ENCODE measurements around the gene UBE2Z.

Gene UBE2Z

GRCh38 chr17:48960834-48961515 lies 52.8 kb downstream of the UBE2Z start:
- DNase-seq, result no peak

DNA sequence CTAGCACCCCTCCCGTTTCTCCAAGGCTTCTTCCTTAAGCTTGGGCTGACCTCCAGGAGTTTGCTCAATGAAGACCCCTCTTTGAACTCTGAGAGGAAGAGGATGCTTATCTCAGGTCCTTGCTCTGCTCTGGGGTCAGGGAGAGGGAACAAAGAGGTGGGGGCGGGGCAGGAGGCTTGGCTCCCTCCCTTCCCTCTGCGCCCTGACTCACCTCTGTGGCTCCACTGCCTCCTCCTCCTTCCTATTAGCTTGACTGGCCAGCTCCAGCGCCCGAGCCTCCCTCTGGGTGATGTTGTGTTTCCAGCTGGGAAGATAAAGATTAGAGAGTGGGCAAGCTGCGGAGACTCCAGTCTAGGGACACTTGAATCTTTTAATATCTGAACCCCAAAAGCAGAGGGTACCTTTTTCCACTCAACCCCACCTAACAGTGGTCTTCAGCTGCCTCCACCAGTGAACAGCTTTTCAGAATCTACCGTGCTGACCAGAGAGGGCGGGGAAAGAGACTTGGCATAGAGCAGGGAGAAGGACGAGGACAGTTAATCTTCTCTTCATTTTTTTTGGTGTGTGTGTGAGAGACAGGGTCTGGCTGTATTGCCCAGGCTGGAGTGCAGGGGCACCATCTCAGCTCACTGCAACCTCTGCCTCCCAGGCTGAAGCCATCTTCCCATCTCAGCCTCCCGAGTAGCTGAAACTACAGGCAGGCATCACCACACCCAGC lies 53.5 kb downstream of the UBE2Z start:
- DNase-seq, result no peak

DNA sequence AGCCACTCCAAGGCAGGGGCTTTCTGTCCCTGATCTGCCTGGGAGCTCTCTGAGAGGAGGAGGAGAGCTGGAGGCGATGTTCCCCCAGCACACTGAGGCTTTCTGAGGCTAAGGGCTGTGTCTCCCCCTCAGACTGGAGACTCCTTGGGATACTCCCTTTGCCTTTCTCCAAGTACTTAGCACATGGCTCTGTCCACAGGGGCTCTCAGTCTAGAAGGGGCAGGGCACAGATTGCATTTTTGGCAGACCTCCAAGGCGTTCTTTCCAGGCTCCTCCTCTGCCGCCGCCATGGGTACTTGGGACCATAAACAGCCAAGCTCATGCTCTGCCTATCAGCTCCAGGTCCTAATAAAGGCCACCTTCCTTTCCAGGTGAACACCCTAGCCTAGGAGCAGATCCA lies 62.0 kb downstream of the UBE2Z start:
- DNase-seq, result no peak

GRCh38 chr17:48970865-48971687 lies 62.9 kb downstream of the UBE2Z start:
- DNase-seq, result no peak

DNA sequence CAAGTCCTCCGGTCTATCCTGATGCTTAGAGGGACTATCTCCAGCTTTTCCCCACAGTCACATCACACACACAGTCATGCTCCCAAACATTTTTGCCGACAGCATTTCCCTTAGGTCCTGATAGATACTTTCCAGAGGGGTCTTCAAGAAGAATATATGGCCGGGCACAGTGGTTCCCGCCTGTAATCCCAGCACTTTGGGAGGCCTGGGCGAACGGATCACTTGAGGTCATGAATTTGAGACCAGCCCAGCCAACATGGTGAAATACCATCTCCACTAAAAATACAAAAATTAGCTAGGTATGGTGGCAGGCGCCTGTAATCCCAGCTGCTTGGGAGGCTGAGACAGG lies 64.5 kb downstream of the UBE2Z start:
- DNase-seq, result no peak

GRCh38 chr17:48973806-48974205 lies 65.6 kb downstream of the UBE2Z start:
- no peak for DNase-seq
